Hepatocyte (in vitro differentiated cells): ENCODE measurements around the gene PAK1IP1. TPM values are rescaled to one million over a fixed set of nuclear protein-coding genes. Genes with fewer than 3 reads are reported as not detected.

ENCODE experiments used
- DNase-seq: peaks from one replicate; pipeline ENCODE4 v3.0.0-alpha.2; 2016; ENCODE audit warnings: low spot score
- H2AFZ ChIP-seq: fragments of 200-600 bp; sonication (generic); 2 replicates; pipeline ENCODE4 v1.6.0; 2016; ENCODE audit warnings: antibody characterized with exemption, mild to moderate bottlenecking
- H3K27ac ChIP-seq: fragments of 200-600 bp; sonication (generic); 2 replicates; pipeline ENCODE4 v1.5.1; 2016; ENCODE audit warnings: mild to moderate bottlenecking
- H3K27me3 ChIP-seq: fragments of 200-600 bp; sonication (generic); 2 replicates; pipeline ENCODE4 v1.6.1; 2016
- H3K36me3 ChIP-seq: fragments of 200-600 bp; sonication (generic); replicated peaks from 2 replicates; pipeline ENCODE4 v1.5.1; 2016; ENCODE audit warnings: low read depth; ENCODE audit not compliant: insufficient read depth
- H3K4me1 ChIP-seq: fragments of 200-600 bp; sonication (generic); 2 replicates; pipeline ENCODE4 v1.5.1; 2016; ENCODE audit warnings: mild to moderate bottlenecking, moderate library complexity; ENCODE audit not compliant: insufficient read depth
- H3K4me2 ChIP-seq: fragments of 200-600 bp; sonication (generic); 2 replicates; pipeline ENCODE4 v1.6.0; 2016
- H3K4me3 ChIP-seq: fragments of 200-600 bp; sonication (generic); 2 replicates; pipeline ENCODE4 v1.5.1; 2016; ENCODE audit warnings: mild to moderate bottlenecking
- H3K79me2 ChIP-seq: fragments of 200-600 bp; sonication (generic); 2 replicates; pipeline ENCODE4 v1.6.0; 2017; ENCODE audit warnings: mild to moderate bottlenecking
- H3K9me2 ChIP-seq: fragments of 200-600 bp; sonication (generic); replicated peaks from 2 replicates; pipeline ENCODE4 v1.6.0; 2017; ENCODE audit warnings: mild to moderate bottlenecking; ENCODE audit not compliant: insufficient read depth
- H3K9me3 ChIP-seq: fragments of 200-600 bp; sonication (generic); 2 replicates; pipeline ENCODE4 v1.5.1; 2016; ENCODE audit warnings: low read depth, mild to moderate bottlenecking
- H4K20me1 ChIP-seq: fragments of 200-600 bp; sonication (generic); 2 replicates; pipeline ENCODE4 v1.6.0; 2016; ENCODE audit warnings: mild to moderate bottlenecking; ENCODE audit not compliant: insufficient read depth, poor library complexity, severe bottlenecking
- EZH2 ChIP-seq: fragments of 200-600 bp; sonication (generic); IDR thresholded peaks from 2 replicates; pipeline ENCODE4 v1.6.1; 2016; ENCODE audit warnings: antibody characterized with exemption, mild to moderate bottlenecking, borderline replicate concordance
- EZH2phosphoT487 ChIP-seq: fragments of 200-600 bp; sonication (generic); IDR thresholded peaks from one replicate; pipeline ENCODE4 v1.6.1; 2018; ENCODE audit warnings: antibody characterized with exemption, mild to moderate bottlenecking, low read depth, moderate library complexity; ENCODE audit not compliant: unreplicated experiment, severe bottlenecking
- WGBS: methylation state at CpG from one replicate; pipeline ENCODE4 v1.1.6; 2016; ENCODE audit warnings: low lambda C conversion rate; ENCODE audit errors: missing lambda C conversion rate; 5-methylcytosine and 5-hydroxymethylcytosine counted together
- polyA plus RNA-seq: library from polyadenylated mRNA; unstranded; fragments of >200 nt; fragmentation: Nextera tagmentation; extraction: Ambion mirVana; gene quantifications from 2 replicates; pipeline ENCODE4 v1.2.1, GENCODE V29; 2016
- total RNA-seq: library from RNA; depleted of rRNA; stranded (reverse); fragments of >200 nt; gene quantifications from 2 replicates; pipeline ENCODE4 v1.2.3, GENCODE V29; 2014
- TF ChIP-seq, protein P1 (sequence below): fragments of 200-600 bp; sonication (generic); IDR thresholded peaks from 2 replicates; pipeline ENCODE4 v1.5.1; 2016; ENCODE audit warnings: antibody characterized with exemption, mild to moderate bottlenecking; ENCODE audit not compliant: poor library complexity

Gene PAK1IP1
- total and polyA plus RNA-seq, 2 experiments from 2014 or later = 14.0 to 15.7 TPM

DNA sequence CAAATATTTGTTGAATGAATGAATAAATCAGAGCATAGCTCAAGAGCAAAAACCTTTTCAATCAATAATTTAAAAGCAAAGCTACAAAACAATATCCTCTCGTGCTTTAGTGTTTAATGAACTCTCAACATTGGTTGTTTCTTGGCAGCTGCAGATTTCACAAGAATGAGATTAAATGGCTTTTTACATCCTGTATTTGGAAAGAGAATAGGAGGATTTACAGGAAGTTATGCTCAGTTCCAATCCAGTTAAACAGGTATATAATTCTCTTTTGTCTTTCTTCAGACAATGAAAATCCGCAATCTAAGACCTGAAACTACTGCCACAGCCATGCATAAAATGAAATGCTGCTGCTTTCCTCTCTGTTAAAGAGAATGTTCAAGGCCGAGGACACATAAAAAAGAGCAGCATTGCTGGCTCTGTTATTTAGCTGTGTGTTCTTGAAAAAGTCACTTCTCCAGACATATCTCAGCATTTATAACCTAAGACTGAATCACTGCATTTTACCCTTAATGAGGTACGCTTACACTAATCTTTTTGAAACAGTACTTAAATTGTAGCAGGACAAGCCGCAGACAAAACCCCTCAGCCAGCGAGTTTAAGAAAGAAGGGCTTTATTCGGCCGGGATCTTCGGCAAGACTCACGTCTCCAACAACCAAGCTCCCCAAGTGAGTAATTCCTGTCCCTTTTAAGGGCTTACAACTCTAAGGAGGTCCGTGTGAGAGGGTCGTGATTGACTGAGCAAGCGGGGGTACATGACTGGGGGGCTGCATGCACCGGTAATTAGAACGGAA lies 3.9 kb upstream of the PAK1IP1 start:
- H2AFZ ChIP-seq = peak overlapping the region; percentile 29
- H3K9me2 ChIP-seq = no peaks in the 10 kb centered on the region
- H3K4me3 ChIP-seq = peak overlapping the region; percentile 4
- peak; percentile 11 for DNase-seq
- H3K79me2 ChIP-seq = peaks cover 33% of the 10 kb centered on the region
- no peak for TF ChIP-seq EZH2
- H3K27me3 ChIP-seq = no peaks in the 10 kb centered on the region
- peak overlapping the region; percentile 91 for H3K4me2 ChIP-seq
- no peaks in the 10 kb centered on the region for H3K36me3 ChIP-seq
- peaks cover 40% of the 10 kb centered on the region for H3K4me1 ChIP-seq
- WGBS = 24% methylated on average over 15 of the region's 15 CpGs
- H4K20me1 ChIP-seq = no peaks in the 10 kb centered on the region
- no peaks in the 10 kb centered on the region for H3K9me3 ChIP-seq
- peak overlapping the region; percentile 90 for H3K27ac ChIP-seq

DNA sequence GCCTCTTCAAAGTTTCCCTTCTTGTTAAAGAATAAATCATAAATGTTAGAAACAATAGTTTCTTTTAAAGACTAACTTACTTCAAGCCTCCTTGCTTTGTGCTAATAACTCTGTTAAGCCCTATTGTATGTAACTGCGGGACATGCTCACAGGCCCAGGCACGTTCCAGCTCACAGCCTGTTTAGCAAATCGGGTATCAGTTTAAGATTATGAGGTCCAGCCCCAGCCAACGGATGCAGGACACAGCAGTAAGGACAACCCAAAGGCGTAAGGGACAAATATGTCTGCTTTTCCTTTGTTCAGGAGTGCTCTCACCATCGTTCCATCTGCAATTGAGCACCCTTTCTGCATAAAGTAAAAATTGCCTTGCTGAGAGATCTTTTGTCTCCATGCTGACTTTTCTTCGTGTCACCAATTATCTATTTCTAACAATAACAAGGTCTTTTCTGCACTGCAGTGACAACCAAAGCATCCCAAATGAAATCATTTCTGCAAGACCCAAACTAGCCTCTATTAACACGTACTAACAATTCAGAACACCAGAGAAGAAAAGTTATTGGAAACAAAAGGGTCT lies 1.7 kb upstream of the PAK1IP1 start:
- peak overlapping the region; percentile 91 for H3K4me2 ChIP-seq
- TF ChIP-seq EZH2phosphoT487 (no peak), EZH2 (no peak)
- TF ChIP-seq, protein P1, sequence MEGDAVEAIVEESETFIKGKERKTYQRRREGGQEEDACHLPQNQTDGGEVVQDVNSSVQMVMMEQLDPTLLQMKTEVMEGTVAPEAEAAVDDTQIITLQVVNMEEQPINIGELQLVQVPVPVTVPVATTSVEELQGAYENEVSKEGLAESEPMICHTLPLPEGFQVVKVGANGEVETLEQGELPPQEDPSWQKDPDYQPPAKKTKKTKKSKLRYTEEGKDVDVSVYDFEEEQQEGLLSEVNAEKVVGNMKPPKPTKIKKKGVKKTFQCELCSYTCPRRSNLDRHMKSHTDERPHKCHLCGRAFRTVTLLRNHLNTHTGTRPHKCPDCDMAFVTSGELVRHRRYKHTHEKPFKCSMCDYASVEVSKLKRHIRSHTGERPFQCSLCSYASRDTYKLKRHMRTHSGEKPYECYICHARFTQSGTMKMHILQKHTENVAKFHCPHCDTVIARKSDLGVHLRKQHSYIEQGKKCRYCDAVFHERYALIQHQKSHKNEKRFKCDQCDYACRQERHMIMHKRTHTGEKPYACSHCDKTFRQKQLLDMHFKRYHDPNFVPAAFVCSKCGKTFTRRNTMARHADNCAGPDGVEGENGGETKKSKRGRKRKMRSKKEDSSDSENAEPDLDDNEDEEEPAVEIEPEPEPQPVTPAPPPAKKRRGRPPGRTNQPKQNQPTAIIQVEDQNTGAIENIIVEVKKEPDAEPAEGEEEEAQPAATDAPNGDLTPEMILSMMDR = no peak
- H3K4me3 ChIP-seq = peak overlapping the region; percentile 93
- H3K79me2 ChIP-seq = peaks cover 54% of the 10 kb centered on the region
- 28% methylated on average over 8 of the region's 8 CpGs for WGBS
- peak; percentile 45 for DNase-seq
- no peaks in the 10 kb centered on the region for H3K36me3 ChIP-seq
- peak overlapping the region; percentile 34 for H2AFZ ChIP-seq
- no peaks in the 10 kb centered on the region for H4K20me1 ChIP-seq
- H3K4me1 ChIP-seq = peaks cover 39% of the 10 kb centered on the region
- no peaks in the 10 kb centered on the region for H3K9me3 ChIP-seq
- H3K9me2 ChIP-seq = no peaks in the 10 kb centered on the region
- H3K27me3 ChIP-seq = no peaks in the 10 kb centered on the region
- H3K27ac ChIP-seq = peak overlapping the region; percentile 90

DNA sequence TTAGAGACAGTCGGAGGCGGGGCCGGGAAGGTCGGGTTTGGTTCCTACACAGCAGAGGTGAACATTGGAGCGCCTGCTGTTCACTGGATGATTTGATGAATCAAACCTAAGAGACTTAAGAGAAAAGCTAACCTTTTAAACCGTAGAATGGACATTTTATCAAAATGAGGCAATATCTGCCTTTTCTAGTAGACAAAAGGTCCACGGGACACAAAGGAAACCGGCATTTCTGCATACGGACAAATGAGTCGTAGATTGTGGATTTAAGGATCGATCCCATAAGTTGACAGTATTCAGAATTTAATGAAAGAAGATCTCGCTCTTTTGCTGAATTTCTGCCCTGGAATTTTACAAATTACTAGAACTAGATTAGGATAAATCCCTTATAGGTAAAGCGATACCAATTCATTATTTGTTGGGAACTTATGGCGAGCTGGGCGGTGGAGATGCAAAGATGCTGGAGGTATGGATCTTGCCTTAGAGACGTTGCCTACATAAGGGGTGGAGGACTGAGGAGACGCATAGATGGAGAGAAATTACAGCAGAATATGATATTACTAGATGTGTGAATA lies 400 bp downstream of the PAK1IP1 start:
- Histone ChIP-seq H2AFZ (peak overlapping the region; percentile 79), H3K4me2 (peak overlapping the region; percentile 91), H3K9me3 (no peaks in the 10 kb centered on the region), H3K4me1 (peaks cover 39% of the 10 kb centered on the region), H3K9me2 (no peaks in the 10 kb centered on the region), H3K36me3 (no peaks in the 10 kb centered on the region), H3K4me3 (peak overlapping the region; percentile 73), H4K20me1 (no peaks in the 10 kb centered on the region), H3K27ac (peak overlapping the region; percentile 90), H3K27me3 (no peaks in the 10 kb centered on the region), H3K79me2 (peaks cover 58% of the 10 kb centered on the region)
- DNase-seq = no peak
- TF ChIP-seq EZH2 = no peak
- TF ChIP-seq, protein P1 = no peak
- TF ChIP-seq EZH2phosphoT487 = no peak
- 1% methylated on average over 17 of the region's 17 CpGs for WGBS

DNA sequence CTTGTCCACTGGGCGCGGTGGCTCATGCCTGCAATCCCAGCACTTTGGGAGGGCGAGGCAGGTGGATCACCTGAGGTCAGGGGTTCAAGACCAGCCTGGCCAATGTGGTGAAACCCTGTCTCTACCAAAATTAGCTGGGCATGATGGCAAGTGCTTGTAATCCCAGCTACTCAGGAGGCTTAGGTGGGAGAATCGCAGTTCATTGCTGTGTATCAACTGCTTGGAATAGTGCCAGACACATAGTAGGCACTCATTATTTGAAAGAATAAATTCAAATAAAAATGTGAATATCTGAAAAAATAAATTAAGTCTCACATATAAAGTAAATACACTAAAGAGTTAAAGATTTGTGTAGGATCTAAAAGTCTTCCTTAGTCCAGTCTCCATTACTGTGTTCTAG lies 1.9 kb downstream of the PAK1IP1 start:
- DNase-seq = no peak
- H3K4me3 ChIP-seq = no peak overlapping the region
- H3K27ac ChIP-seq = no peak overlapping the region
- no peaks in the 10 kb centered on the region for H3K9me3 ChIP-seq
- H3K36me3 ChIP-seq = no peaks in the 10 kb centered on the region
- H3K4me1 ChIP-seq = peaks cover 28% of the 10 kb centered on the region
- 98% methylated on average over 4 of the region's 4 CpGs for WGBS
- no peaks in the 10 kb centered on the region for H3K27me3 ChIP-seq
- H2AFZ ChIP-seq = no peak overlapping the region
- TF ChIP-seq EZH2 = no peak
- TF ChIP-seq, protein P1 = no peak
- TF ChIP-seq EZH2phosphoT487 = no peak
- peaks cover 57% of the 10 kb centered on the region for H3K79me2 ChIP-seq
- H4K20me1 ChIP-seq = no peaks in the 10 kb centered on the region
- H3K9me2 ChIP-seq = no peaks in the 10 kb centered on the region
- peak overlapping the region; percentile 91 for H3K4me2 ChIP-seq
